ENCODE data around the gene MATN1. TPM values are rescaled to one million over a fixed set of nuclear protein-coding genes. Genes with fewer than 3 reads are reported as not detected.

Gene MATN1
- polyA plus RNA-seq, 1 donor from 2014 or later: 0.22 TPM

DNA sequence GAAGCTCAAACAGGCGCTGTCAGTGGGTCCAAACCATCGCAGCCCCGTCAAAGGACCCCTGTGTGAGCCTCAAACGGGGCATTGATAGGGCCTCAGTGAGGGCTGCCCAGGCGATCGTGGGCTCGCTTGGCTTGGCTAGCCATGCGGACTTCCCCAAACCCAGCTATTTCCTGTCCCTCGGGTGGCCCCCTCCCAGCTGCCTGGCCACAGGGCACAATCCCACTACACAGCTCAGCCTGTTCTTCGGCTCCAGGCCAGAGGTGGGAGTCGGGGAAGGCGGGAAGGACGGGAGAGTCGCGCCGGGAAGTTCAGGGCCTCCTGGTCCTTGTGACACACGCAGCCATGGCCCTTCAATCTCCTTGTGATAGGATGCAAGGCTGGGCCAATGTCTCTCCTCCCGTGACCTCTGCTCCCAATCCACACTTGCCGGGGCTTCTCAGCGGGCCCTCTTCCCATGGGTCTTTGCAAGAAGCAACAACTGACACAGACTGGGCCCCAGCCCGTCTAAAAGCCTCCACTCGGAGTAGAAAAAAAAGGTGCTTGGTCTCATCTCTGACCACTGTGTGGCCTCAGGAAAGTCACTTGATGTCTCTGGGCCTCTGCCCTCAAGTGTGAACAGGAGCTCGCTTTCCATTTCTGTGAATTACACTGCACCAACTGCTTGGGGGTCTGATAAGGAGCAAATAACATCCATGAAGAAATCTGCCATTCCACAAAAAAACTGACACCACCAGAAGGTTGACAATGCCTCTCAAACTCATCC is 7.1 kb upstream of the MATN1 start:
- Histone ChIP-seq H4K20me1 (ENCODE audit: insufficient read depth) (no peaks in the 10 kb centered on the region), H3K9me2 (ENCODE audit: insufficient read depth, low read length) (no peaks in the 10 kb centered on the region), H2AFZ (ENCODE audit: low read depth, low read length) (no peak overlapping the region), H3K9ac (ENCODE audit: low read length) (no peak overlapping the region), H3K36me3 (ENCODE audit: insufficient read depth, low read length) (no peaks in the 10 kb centered on the region), H3K27me3 (ENCODE audit: insufficient read depth, low read depth, low read length) (no peaks in the 10 kb centered on the region), H3K79me2 (replicated peaks; ENCODE audit: insufficient read depth, low read length) (no peaks in the 10 kb centered on the region), H3K4me2 (ENCODE audit: low read length) (no peak overlapping the region), H3K4me3 (ENCODE audit: low read length) (no peak overlapping the region), H3F3A (ENCODE audit: insufficient read depth, low read length, poor library complexity, severe bottlenecking) (no peaks in the 10 kb centered on the region), H3K27ac (ENCODE audit: low read length) (no peak overlapping the region), H3K9me3 (ENCODE audit: low read length) (no peaks in the 10 kb centered on the region)
- TF ChIP-seq POLR2AphosphoS5 (IDR thresholded peaks at IDR 0.05): no peak
- TF ChIP-seq, protein P1, sequence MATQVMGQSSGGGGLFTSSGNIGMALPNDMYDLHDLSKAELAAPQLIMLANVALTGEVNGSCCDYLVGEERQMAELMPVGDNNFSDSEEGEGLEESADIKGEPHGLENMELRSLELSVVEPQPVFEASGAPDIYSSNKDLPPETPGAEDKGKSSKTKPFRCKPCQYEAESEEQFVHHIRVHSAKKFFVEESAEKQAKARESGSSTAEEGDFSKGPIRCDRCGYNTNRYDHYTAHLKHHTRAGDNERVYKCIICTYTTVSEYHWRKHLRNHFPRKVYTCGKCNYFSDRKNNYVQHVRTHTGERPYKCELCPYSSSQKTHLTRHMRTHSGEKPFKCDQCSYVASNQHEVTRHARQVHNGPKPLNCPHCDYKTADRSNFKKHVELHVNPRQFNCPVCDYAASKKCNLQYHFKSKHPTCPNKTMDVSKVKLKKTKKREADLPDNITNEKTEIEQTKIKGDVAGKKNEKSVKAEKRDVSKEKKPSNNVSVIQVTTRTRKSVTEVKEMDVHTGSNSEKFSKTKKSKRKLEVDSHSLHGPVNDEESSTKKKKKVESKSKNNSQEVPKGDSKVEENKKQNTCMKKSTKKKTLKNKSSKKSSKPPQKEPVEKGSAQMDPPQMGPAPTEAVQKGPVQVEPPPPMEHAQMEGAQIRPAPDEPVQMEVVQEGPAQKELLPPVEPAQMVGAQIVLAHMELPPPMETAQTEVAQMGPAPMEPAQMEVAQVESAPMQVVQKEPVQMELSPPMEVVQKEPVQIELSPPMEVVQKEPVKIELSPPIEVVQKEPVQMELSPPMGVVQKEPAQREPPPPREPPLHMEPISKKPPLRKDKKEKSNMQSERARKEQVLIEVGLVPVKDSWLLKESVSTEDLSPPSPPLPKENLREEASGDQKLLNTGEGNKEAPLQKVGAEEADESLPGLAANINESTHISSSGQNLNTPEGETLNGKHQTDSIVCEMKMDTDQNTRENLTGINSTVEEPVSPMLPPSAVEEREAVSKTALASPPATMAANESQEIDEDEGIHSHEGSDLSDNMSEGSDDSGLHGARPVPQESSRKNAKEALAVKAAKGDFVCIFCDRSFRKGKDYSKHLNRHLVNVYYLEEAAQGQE (IDR thresholded peaks at IDR 0.05; ENCODE audit: borderline replicate concordance): no peak

DNA sequence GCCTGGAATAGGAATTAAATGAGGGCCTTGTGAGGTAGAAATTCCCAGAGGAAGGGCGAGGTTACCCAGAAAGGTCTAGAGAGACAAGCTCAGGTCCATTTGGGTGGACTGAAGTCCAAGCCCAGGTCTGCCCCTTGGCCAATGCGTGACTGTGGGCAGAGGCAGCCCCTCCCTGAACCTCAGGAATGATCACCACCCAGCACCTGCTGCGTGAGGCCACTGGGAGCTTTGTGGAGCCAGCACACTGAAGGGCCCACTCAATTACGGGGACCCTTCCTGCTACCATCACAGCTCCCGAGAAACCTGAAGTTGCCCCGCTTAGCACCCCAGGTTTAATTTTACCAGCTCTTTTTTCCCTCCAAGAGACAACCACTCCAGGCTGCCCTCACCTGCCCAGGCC is 6.5 kb upstream of the MATN1 start:
- Histone ChIP-seq H3K27me3 (ENCODE audit: insufficient read depth, low read depth, low read length) (no peaks in the 10 kb centered on the region), H3K9me2 (ENCODE audit: insufficient read depth, low read length) (no peaks in the 10 kb centered on the region), H4K20me1 (ENCODE audit: insufficient read depth) (no peaks in the 10 kb centered on the region), H3K27ac (ENCODE audit: low read length) (no peak overlapping the region), H2AFZ (ENCODE audit: low read depth, low read length) (no peak overlapping the region), H3F3A (ENCODE audit: insufficient read depth, low read length, poor library complexity, severe bottlenecking) (no peaks in the 10 kb centered on the region), H3K4me3 (ENCODE audit: low read length) (no peak overlapping the region), H3K4me2 (ENCODE audit: low read length) (no peak overlapping the region), H3K36me3 (ENCODE audit: insufficient read depth, low read length) (no peaks in the 10 kb centered on the region), H3K79me2 (replicated peaks; ENCODE audit: insufficient read depth, low read length) (no peaks in the 10 kb centered on the region), H3K9me3 (ENCODE audit: low read length) (no peaks in the 10 kb centered on the region), H3K9ac (ENCODE audit: low read length) (no peak overlapping the region)
- TF ChIP-seq EZH2 (IDR thresholded peaks at IDR 0.05; ENCODE audit: borderline replicate concordance, insufficient read depth, low read length, poor library complexity, severe bottlenecking): no peak
- no peak for TF ChIP-seq SMC3 (conservative IDR thresholded peaks at IDR 0.05; ENCODE audit: poor library complexity)

DNA sequence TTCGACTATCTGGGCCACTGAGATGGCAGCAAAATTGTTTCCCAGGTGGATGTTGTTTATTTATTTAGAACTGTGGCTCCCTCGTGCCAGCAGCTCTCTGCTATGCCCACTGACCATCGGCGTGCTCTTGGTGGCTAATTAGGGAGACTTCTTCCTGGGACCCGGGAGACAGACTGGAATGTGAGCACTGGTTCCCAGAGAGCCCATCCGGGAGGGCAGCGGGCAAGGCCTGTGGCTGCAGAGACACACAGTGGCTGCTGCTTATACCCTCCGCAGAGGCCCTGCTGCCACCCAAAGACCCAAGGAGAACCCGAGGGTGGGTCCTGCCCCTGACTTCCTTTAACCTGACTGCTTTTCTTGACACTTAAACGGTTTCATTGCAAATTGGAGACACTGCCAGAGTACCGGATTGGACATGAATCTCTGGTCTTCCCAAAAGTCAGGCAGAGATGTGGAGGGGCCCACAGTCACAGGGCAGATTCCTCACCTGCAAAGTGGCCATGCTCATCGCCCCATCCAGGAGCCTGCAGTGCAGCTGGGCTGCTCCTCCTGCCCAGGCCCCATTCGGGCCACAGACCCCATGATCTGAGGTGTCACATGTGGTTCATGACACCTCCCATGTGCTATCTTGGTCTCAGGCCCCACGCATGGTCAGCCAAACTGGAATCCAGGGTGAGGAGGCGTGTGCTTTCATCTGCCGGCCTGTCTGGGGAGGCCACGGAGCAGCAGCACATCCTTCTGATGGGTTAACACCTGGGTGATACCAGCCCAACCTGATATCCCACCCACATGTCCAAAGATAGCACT is 5.7 kb upstream of the MATN1 start:
- no peak overlapping the region for H3K27ac ChIP-seq (ENCODE audit: low read length)
- H3K36me3 ChIP-seq (ENCODE audit: insufficient read depth, low read length): no peaks in the 10 kb centered on the region
- H3K9me2 ChIP-seq (ENCODE audit: insufficient read depth, low read length): no peaks in the 10 kb centered on the region
- H2AFZ ChIP-seq (ENCODE audit: low read depth, low read length): no peak overlapping the region
- TF ChIP-seq EZH2 (IDR thresholded peaks at IDR 0.05; ENCODE audit: borderline replicate concordance, insufficient read depth, low read length, poor library complexity, severe bottlenecking) (no peak), EP300 (conservative IDR thresholded peaks at IDR 0.05; ENCODE audit: poor library complexity, severe bottlenecking) (no peak), RAD21 (conservative IDR thresholded peaks at IDR 0.05) (no peak), POLR2AphosphoS5 (IDR thresholded peaks at IDR 0.05) (no peak), MXI1 (conservative IDR thresholded peaks at IDR 0.05; ENCODE audit: poor library complexity, severe bottlenecking) (no peak), TAF1 (IDR thresholded peaks at IDR 0.05; ENCODE audit: low read depth) (no peak), SMC3 (conservative IDR thresholded peaks at IDR 0.05; ENCODE audit: poor library complexity) (no peak)
- TF ChIP-seq, protein P1 (IDR thresholded peaks at IDR 0.05; ENCODE audit: borderline replicate concordance): no peak
- TF ChIP-seq, protein P2, sequence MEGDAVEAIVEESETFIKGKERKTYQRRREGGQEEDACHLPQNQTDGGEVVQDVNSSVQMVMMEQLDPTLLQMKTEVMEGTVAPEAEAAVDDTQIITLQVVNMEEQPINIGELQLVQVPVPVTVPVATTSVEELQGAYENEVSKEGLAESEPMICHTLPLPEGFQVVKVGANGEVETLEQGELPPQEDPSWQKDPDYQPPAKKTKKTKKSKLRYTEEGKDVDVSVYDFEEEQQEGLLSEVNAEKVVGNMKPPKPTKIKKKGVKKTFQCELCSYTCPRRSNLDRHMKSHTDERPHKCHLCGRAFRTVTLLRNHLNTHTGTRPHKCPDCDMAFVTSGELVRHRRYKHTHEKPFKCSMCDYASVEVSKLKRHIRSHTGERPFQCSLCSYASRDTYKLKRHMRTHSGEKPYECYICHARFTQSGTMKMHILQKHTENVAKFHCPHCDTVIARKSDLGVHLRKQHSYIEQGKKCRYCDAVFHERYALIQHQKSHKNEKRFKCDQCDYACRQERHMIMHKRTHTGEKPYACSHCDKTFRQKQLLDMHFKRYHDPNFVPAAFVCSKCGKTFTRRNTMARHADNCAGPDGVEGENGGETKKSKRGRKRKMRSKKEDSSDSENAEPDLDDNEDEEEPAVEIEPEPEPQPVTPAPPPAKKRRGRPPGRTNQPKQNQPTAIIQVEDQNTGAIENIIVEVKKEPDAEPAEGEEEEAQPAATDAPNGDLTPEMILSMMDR (IDR thresholded peaks at IDR 0.05; ENCODE audit: poor library complexity, severe bottlenecking): no peak
- no peak overlapping the region for H3K4me2 ChIP-seq (ENCODE audit: low read length)
- H3K79me2 ChIP-seq (replicated peaks; ENCODE audit: insufficient read depth, low read length): no peaks in the 10 kb centered on the region
- no peaks in the 10 kb centered on the region for H3K27me3 ChIP-seq (ENCODE audit: insufficient read depth, low read depth, low read length)
- no peaks in the 10 kb centered on the region for H4K20me1 ChIP-seq (ENCODE audit: insufficient read depth)
- no peaks in the 10 kb centered on the region for H3F3A ChIP-seq (ENCODE audit: insufficient read depth, low read length, poor library complexity, severe bottlenecking)
- H3K4me3 ChIP-seq (ENCODE audit: low read length): no peak overlapping the region
- H3K9ac ChIP-seq (ENCODE audit: low read length): no peak overlapping the region
- no peaks in the 10 kb centered on the region for H3K9me3 ChIP-seq (ENCODE audit: low read length)

All from neural cell (in vitro differentiated cells).